ENCODE results near the gene KIRREL3. TPM values are rescaled to one million over a fixed set of nuclear protein-coding genes. Genes with fewer than 3 reads are reported as not detected.

Gene KIRREL3
- total and polyA plus RNA-seq, 2 of the 8 experiments (the other 6 are each of a cell fraction or from before 2014, with no cell fraction given), result 0.29 to 0.32 TPM

DNA sequence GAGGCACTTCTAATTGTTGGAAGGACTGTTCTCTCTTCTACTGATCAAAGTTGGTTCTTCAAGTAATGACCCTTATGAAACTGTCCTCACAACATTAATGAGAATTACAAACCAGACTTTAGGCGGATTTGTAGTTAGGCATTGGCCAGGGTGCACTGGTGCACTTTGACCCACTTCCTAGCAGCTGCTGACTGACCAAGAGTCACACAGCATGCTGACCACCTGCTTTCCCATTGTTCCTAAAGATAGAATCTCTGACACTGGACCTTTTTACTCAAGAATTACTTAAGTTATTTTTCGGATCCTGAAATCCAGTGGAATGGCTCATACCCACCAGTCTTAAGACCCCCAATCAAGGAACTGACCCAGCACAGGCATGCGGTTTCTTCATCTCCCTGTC is 381.1 kb downstream of the KIRREL3 start:
- H3K4me1 ChIP-seq (replicated peaks in 1 of 4; ENCODE audit: control insufficient read depth in 3 of 4, insufficient read depth in 4 of 4, low read length in 3 of 4), result no peaks in the 10 kb centered on the region
- no peak overlapping the region for H3K18ac ChIP-seq (ENCODE audit: extremely low read depth, low read length)
- H4K91ac ChIP-seq (replicated peaks; ENCODE audit: insufficient read length, low read length), result no peak overlapping the region
- no peak overlapping the region for H3K14ac ChIP-seq (ENCODE audit: insufficient read length)
- CTCF ChIA-PET (ENCODE audit: partially characterized antibody), result no interaction called here
- WGBS, 2 experiments (ENCODE audit: extremely low coverage in 1 of 2, insufficient coverage in 1 of 2, insufficient read length in 1 of 2, insufficient replicate concordance in 2 of 2, low coverage in 1 of 2, low lambda C conversion rate in 2 of 2, missing lambda C conversion rate in 1 of 2), result 87% methylated on average over 3 of the region's 3 CpGs; no CpG with 5 or more reads in 1 of the 2 experiments
- H2BK12ac ChIP-seq (ENCODE audit: low read depth, low read length), result no peak overlapping the region
- no peak for TF ChIP-seq POLR2A (IDR thresholded peaks at IDR 0.05; ENCODE audit: control extremely low read depth in 1 of 2, low read depth in 2 of 2, low read length in 2 of 2)
- no peak for TF ChIP-seq POU5F1 (IDR thresholded peaks at IDR 0.05; ENCODE audit: low read depth, low read length)
- TF ChIP-seq TBP (IDR thresholded peaks at IDR 0.05; ENCODE audit: low read depth, low read length), result no peak
- no peak overlapping the region for H4K5ac ChIP-seq (ENCODE audit: insufficient read length, low read depth, low read length)
- H3K4ac ChIP-seq (replicated peaks; ENCODE audit: insufficient read length, low read depth, low read length), result no peak overlapping the region
- no peak overlapping the region for H3K4me2 ChIP-seq (ENCODE audit: insufficient read depth in 1 of 2, low read depth in 2 of 2, low read length in 2 of 2)
- POLR2A ChIA-PET (ENCODE audit: partially characterized antibody), result no interaction called here
- H3K9ac ChIP-seq (replicated peaks in 1 of 4; ENCODE audit: extremely low read depth in 1 of 4, low read depth in 3 of 4, low read length in 3 of 4), result no peak overlapping the region
- H2AFZ ChIP-seq (ENCODE audit: low read length), result no peak overlapping the region
- no peaks in the 10 kb centered on the region for H4K20me1 ChIP-seq (replicated peaks in 1 of 2; ENCODE audit: control insufficient read depth in 1 of 2, insufficient read depth in 2 of 2, low read length in 2 of 2)
- no peak overlapping the region for H2BK120ac ChIP-seq (replicated peaks; ENCODE audit: low read depth, low read length)
- H4K8ac ChIP-seq (ENCODE audit: extremely low read depth, insufficient read depth, low read length), result no peak overlapping the region
- no peak overlapping the region for H2AK5ac ChIP-seq (ENCODE audit: low read depth, low read length)
- no peaks in the 10 kb centered on the region for H3K23me2 ChIP-seq (ENCODE audit: low read depth, low read length)
- no peaks in the 10 kb centered on the region for H3K79me1 ChIP-seq (ENCODE audit: low read depth, low read length)
- no peak overlapping the region for H2BK20ac ChIP-seq (ENCODE audit: low read length)
- FAIRE-seq, result no peak
- H2BK5ac ChIP-seq (ENCODE audit: low read depth, low read length), result no peak overlapping the region
- no peak overlapping the region for H3K4me3 ChIP-seq (ENCODE audit: extremely low read depth in 1 of 4, insufficient read depth in 2 of 4, low read depth in 3 of 4, low read length in 4 of 4)
- H3K79me2 ChIP-seq (ENCODE audit: control insufficient read depth in 1 of 2, insufficient read depth in 2 of 2, low read length in 2 of 2), result no peaks in the 10 kb centered on the region
- no peak for DNase-seq (ENCODE audit: low read depth in 1 of 2, low spot score in 2 of 2)
- H3K27me3 ChIP-seq (replicated peaks in 1 of 4; ENCODE audit: control insufficient read depth in 3 of 4, extremely low read depth in 1 of 4, insufficient read depth in 3 of 4, low read length in 3 of 4), result no peaks in the 10 kb centered on the region
- no peak overlapping the region for H3K23ac ChIP-seq (ENCODE audit: insufficient read length)
- H3K27ac ChIP-seq (ENCODE audit: low read depth, low read length), result no peak overlapping the region
- H3K36me3 ChIP-seq (ENCODE audit: control insufficient read depth in 2 of 4, insufficient read depth in 4 of 4, low read length in 3 of 4), result no peaks in the 10 kb centered on the region
- H3K9me3 ChIP-seq (ENCODE audit: insufficient read depth in 2 of 2, low read depth in 1 of 2, low read length in 1 of 2), result no peaks in the 10 kb centered on the region
- no peak overlapping the region for H3K56ac ChIP-seq (replicated peaks; ENCODE audit: insufficient read length, low read depth, low read length)
- H2BK15ac ChIP-seq (ENCODE audit: low read length), result no peak overlapping the region

Measured in H1 (cell line).